Measurements from ENCODE around the gene ZIC5.

Gene ZIC5

GRCh38 chr13:99987154-99988019, 15.8 kb upstream of the ZIC5 start:
- DNase-seq (ENCODE audit: low read depth in 1 of 2, low spot score in 1 of 2): no peak

- no peak for DNase-seq (ENCODE audit: low read depth in 1 of 2, low spot score in 1 of 2)
Measured at GRCh38 chr13:99986741-99987140, 15.2 kb upstream of the ZIC5 start.

- no peak for DNase-seq (ENCODE audit: low read depth in 1 of 2, low spot score in 1 of 2)
Measured at GRCh38 chr13:99985886-99986527, 14.4 kb upstream of the ZIC5 start.

- DNase-seq (ENCODE audit: low read depth in 1 of 2, low spot score in 1 of 2): no peak
Measured at GRCh38 chr13:99985241-99985874, 13.8 kb upstream of the ZIC5 start.

GRCh38 chr13:99984461-99985240, 13.1 kb upstream of the ZIC5 start:
- DNase-seq (ENCODE audit: low read depth in 1 of 2, low spot score in 1 of 2): no peak

- no peak for DNase-seq (ENCODE audit: low read depth in 1 of 2, low spot score in 1 of 2)
Measured at GRCh38 chr13:99983499-99984401, 12.2 kb upstream of the ZIC5 start.

GRCh38 chr13:99982731-99983498, 11.3 kb upstream of the ZIC5 start:
- no peak for DNase-seq (ENCODE audit: low read depth in 1 of 2, low spot score in 1 of 2)

GRCh38 chr13:99982036-99982730, 10.6 kb upstream of the ZIC5 start:
- no peak for DNase-seq (ENCODE audit: low read depth in 1 of 2, low spot score in 1 of 2)

GRCh38 chr13:99981735-99982035, 10.1 kb upstream of the ZIC5 start, which contains the start of gene ZIC2:
ZIC2 (plus strand) TSS chr13:99981784; CDS start chr13:99982065, 281 bp downstream.
- no peak for DNase-seq (ENCODE audit: low read depth in 1 of 2, low spot score in 1 of 2)

- DNase-seq (ENCODE audit: low read depth in 1 of 2, low spot score in 1 of 2): no peak
Measured at GRCh38 chr13:99980824-99981734, 9.5 kb upstream of the ZIC5 start.

GRCh38 chr13:99980201-99980823, 8.7 kb upstream of the ZIC5 start:
- DNase-seq (ENCODE audit: low read depth in 1 of 2, low spot score in 1 of 2): peak in 1 of 2 donors; percentile 52

GRCh38 chr13:99979453-99980200, 8.1 kb upstream of the ZIC5 start:
- DNase-seq (ENCODE audit: low read depth in 1 of 2, low spot score in 1 of 2): no peak

- DNase-seq (ENCODE audit: low read depth in 1 of 2, low spot score in 1 of 2): no peak
Measured at GRCh38 chr13:99978799-99979452, 7.4 kb upstream of the ZIC5 start.

- no peak for DNase-seq (ENCODE audit: low read depth in 1 of 2, low spot score in 1 of 2)
Measured at GRCh38 chr13:99977912-99978798, 6.6 kb upstream of the ZIC5 start.

- DNase-seq (ENCODE audit: low read depth in 1 of 2, low spot score in 1 of 2): no peak
Measured at GRCh38 chr13:99977334-99977911, 5.9 kb upstream of the ZIC5 start.

Data from stimulated activated CD4-positive, alpha-beta T cell treated with anti-CD3 and anti-CD28 coated beads, Interleukin-15, amount 100 ng/mL, for 1 hour (primary cell).